ENCODE results near the gene PPP6R2.

- no peak for TF ChIP-seq CTCF (IDR thresholded peaks at IDR 0.05)
- TF ChIP-seq POLR2A (IDR thresholded peaks at IDR 0.05) = no peak
These were observed 137.9 kb downstream of the PPP6R2 start for GRCh38 chr22:50481045-50481439.

Data from thyroid gland (tissue), 4 donors.